ENCODE results near the gene KLHDC4. TPM values are rescaled to one million over a fixed set of nuclear protein-coding genes. Genes with fewer than 3 reads are reported as not detected.

Gene KLHDC4
- total and polyA plus RNA-seq, 2 of the 4 experiments (the other 2 are of a cell fraction), result 13.6 to 19.0 TPM

GRCh38 chr16:87742781-87743490 is 22.9 kb downstream of the KLHDC4 start:
- Histone ChIP-seq H3K56ac (ENCODE audit: extremely low read depth, insufficient read depth, low read length) (no peak overlapping the region), H2AFZ (replicated peaks; ENCODE audit: low read length, poor library complexity) (no peak overlapping the region), H3K18ac (ENCODE audit: low read depth, low read length) (no peak overlapping the region), H2BK15ac (ENCODE audit: low read depth, low read length) (no peak overlapping the region), H4K20me1 (ENCODE audit: insufficient read depth, low read length) (peaks cover 4% of the 10 kb centered on the region; the same call in 1 of the 2 replicates), H3K79me1 (ENCODE audit: low read depth in 1 of 2, low read length in 2 of 2) (peaks cover 7 to 38% of the 10 kb centered on the region in 2 experiments; a peak in 3 of 4 replicates), H2AK5ac (ENCODE audit: low read depth, low read length) (no peak overlapping the region), H3K36me3 (ENCODE audit: control insufficient read depth, insufficient read depth, low read length) (peaks cover 30% of the 10 kb centered on the region), H3K14ac (replicated peaks; ENCODE audit: low read depth, low read length) (no peak overlapping the region), H3K9ac (ENCODE audit: low read depth, low read length) (no peak overlapping the region), H2AK9ac (replicated peaks; ENCODE audit: low read depth, low read length, poor library complexity) (no peak overlapping the region), H3K4me1 (ENCODE audit: control insufficient read depth, insufficient read depth, low read length) (no peaks in the 10 kb centered on the region), H2BK120ac (ENCODE audit: low read depth, low read length) (no peak overlapping the region), H3K4ac (ENCODE audit: low read depth, low read length) (no peak overlapping the region), H4K8ac (ENCODE audit: low read depth in 2 of 2, low read length in 2 of 2) (no peak overlapping the region), H3K27me3 (ENCODE audit: control insufficient read depth, insufficient read depth, low read length) (no peaks in the 10 kb centered on the region), H2BK5ac (ENCODE audit: low read depth, low read length, poor library complexity, severe bottlenecking) (no peak overlapping the region), H3K27ac (ENCODE audit: insufficient read depth, low read length) (no peak overlapping the region), H3K23ac (ENCODE audit: low read depth, low read length) (no peak overlapping the region), H3K9me3 (ENCODE audit: control insufficient read depth, insufficient read depth, low read length) (no peaks in the 10 kb centered on the region), H3K4me2 (ENCODE audit: low read depth, low read length) (no peak overlapping the region), H4K5ac (ENCODE audit: low read depth, low read length) (no peak overlapping the region), H2BK20ac (ENCODE audit: low read depth, low read length) (no peak overlapping the region), H3K9me1 (ENCODE audit: insufficient read depth, low read length) (peaks cover 6% of the 10 kb centered on the region; the same call in 1 of the 2 replicates), H3K4me3 (ENCODE audit: insufficient read depth, low read depth, low read length) (no peak overlapping the region), H4K91ac (ENCODE audit: insufficient read depth, low read depth, low read length) (no peak overlapping the region)
- BruUV-seq (replicated peaks), result no TSS peak
- TF ChIP-seq POLR2A (IDR thresholded peaks at IDR 0.05; ENCODE audit: low read depth, low read length), result no peak
- TF ChIP-seq MAZ (IDR thresholded peaks at IDR 0.05; ENCODE audit: borderline replicate concordance, low read depth, low read length), result no peak
- no peak for TF ChIP-seq RAD21 (IDR thresholded peaks at IDR 0.05; ENCODE audit: low read length)
- 97% methylated on average over 6 of the region's 17 CpGs; no CpG with 5 or more reads in 1 of the 2 experiments for WGBS, 2 experiments (ENCODE audit: extremely low coverage in 2 of 2, insufficient read length in 1 of 2)
- in situ Hi-C loops (cut with MboI; ENCODE audit: low sequenced_read_pairs), result no loop called here
- ATAC-seq (ENCODE audit: low read depth) (no peak), DNase-seq (no peak)
- POLR2A ChIA-PET (ENCODE audit: unreplicated experiment), result no interaction called here
- intact Hi-C loops (cut with micrococcal nuclease), result no loop called here
- CTCF ChIA-PET, result no interaction called here
- dilution Hi-C loops (cut with HindIII; ENCODE audit: low sequenced_read_pairs, unreplicated experiment), result no loop called here

Measured in IMR-90 (cell line).